Sigmoid colon (tissue), 7 donors: ENCODE measurements around the gene KIAA0232. TPM values are rescaled to one million over a fixed set of nuclear protein-coding genes. Genes with fewer than 3 reads are reported as not detected.

Experiments used
- DNase-seq: peaks from one replicate; pipeline ENCODE4 v3.0.0-alpha.2; 2019
- H3K27ac ChIP-seq, 4 donors: fragments of 200-600 bp; sonication (generic); one replicate each; pipeline ENCODE4 v1.5.1; 2016 to 2019; ENCODE audit warnings: mild to moderate bottlenecking in 1 of 4
- H3K27me3 ChIP-seq, 3 donors: fragments of 200-600 bp; sonication (generic); one replicate each; pipeline ENCODE4 v1.5.1; 2019; ENCODE audit warnings: mild to moderate bottlenecking in 1 of 3
- H3K36me3 ChIP-seq, 4 donors: fragments of 200-600 bp; sonication (generic); one replicate each; pipeline ENCODE4 v1.5.1; 2016 to 2019
- H3K4me1 ChIP-seq, 4 donors: fragments of 200-600 bp; sonication (generic); one replicate each; pipeline ENCODE4 v1.5.1; 2017 to 2019
- H3K4me3 ChIP-seq, 4 donors: fragments of 200-600 bp; sonication (generic); one replicate each; pipeline ENCODE4 v1.5.1; 2017 to 2019; ENCODE audit warnings: mild to moderate bottlenecking in 2 of 4, moderate library complexity in 1 of 4
- H3K9me3 ChIP-seq, 4 donors: fragments of 200-600 bp in 3 of 4; sonication (generic) in 3 of 4; one replicate each; pipeline versions ENCODE4 v1.5.1 to v1.6.1; 2013 to 2019
- EP300 ChIP-seq, 4 donors: sonication (generic); formaldehyde crosslinking; IDR thresholded peaks; one replicate each; pipeline ENCODE4 v1.6.1; 2017; ENCODE audit warnings: antibody characterized with exemption in 4 of 4
- POLR2A ChIP-seq, 2 donors: fragments of 450-650 bp; IDR thresholded peaks; one replicate each; pipeline ENCODE4 v1.6.1; 2016; ENCODE audit warnings: antibody characterized with exemption in 2 of 2, mild to moderate bottlenecking in 2 of 2, moderate library complexity in 2 of 2
- POLR2AphosphoS5 ChIP-seq, 4 donors: sonication (generic); formaldehyde crosslinking; IDR thresholded peaks; one replicate each; pipeline ENCODE4 v1.6.1; 2017; ENCODE audit warnings: antibody characterized with exemption in 4 of 4
- WGBS, 2 donors: extraction: QIAGEN DNeasy Blood & Tissue Kit; methylation state at CpG; one replicate each; pipeline ENCODE4 v1.1.7; 2013; 5-methylcytosine and 5-hydroxymethylcytosine counted together
- intact Hi-C: fragments of 100-400 bp; cut with DNase I; formaldehyde crosslinking; loops from one replicate; pipeline ENCODE4 v1.15.1; 2023
- polyA plus RNA-seq, 3 donors: library from polyadenylated mRNA; stranded (reverse); fragments of 200-250 nt; gene quantifications; one replicate each; pipeline ENCODE4 v1.2.3, GENCODE V29; 2013
- total RNA-seq, 4 donors: library from RNA; depleted of rRNA; stranded (reverse); fragments of >200 nt; gene quantifications; one replicate each; pipeline ENCODE4 v1.1.0, GENCODE V29; 2016
- TF ChIP-seq, protein P1 (sequence below), 4 experiments: fragments of 450-650 bp in 3 of 4; fragments of 200-600 bp in 1 of 4; IDR thresholded peaks; one replicate each; pipeline ENCODE4 v1.5.1; 2016 to 2019; ENCODE audit warnings: antibody characterized with exemption in 4 of 4, mild to moderate bottlenecking in 3 of 4, moderate library complexity in 2 of 4
- donor health status: healthy with polysubstance abuse.
- donor health status: Bipolar disorder and iron deficiency.
- donor health status: healthy.

Gene KIAA0232
- total and polyA plus RNA-seq, 7 donors = 7.8 to 67.9 (median 23.8) TPM

DNA sequence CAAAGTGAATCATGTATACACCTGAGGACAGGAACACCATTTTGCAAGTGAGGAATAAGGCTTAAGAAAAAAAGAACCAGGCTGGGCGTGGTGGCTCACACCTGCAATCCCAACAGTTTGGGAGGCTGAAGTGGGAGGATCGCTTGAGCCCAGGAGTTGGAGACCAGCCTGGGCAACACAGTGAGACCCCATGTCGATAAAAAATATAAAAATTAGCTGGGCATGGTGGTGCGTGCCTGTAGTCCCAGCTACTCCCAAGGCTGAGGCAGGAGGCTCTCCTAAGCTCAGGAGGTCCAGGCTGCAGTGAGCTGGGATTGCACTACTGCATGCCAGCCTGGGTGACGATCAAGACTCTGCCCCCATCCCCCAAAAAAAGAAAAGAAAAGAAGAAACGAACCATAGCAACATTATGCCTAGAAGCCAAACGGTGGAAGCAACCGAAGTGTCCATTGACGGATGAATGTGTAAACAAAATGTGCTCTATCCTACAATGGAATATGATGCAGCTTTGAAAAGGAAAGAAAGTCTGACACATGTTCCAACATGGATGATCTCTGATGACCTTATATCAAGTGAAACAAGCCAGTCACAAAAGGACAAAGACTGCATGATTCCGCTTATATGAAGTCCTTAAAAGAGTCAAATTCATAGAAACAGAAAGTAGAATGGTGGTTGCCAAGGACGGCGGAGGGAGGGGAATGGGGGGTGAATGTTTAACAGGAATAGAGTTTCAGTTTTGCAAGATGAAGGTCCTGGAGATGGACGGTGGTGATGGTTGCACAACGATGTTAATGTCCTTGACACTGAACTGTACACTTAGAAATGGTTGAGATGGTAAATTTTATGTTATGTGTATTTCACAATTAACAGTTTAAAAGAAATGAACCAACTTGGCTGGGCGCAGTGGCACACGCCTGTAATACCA is 8.6 kb upstream of the KIAA0232 start:
- Histone ChIP-seq H3K4me3 (no peak overlapping the region), H3K36me3 (no peaks in the 10 kb centered on the region), H3K27me3 (no peaks in the 10 kb centered on the region), H3K4me1 (no peaks in the 10 kb centered on the region), H3K9me3 (no peaks in the 10 kb centered on the region), H3K27ac (no peak overlapping the region)
- intact Hi-C loops = no loop called here
- 60 to 78% methylated on average over 16 of the region's 16 CpGs for WGBS, 2 donors
- no peak for DNase-seq
- TF ChIP-seq, protein P1, sequence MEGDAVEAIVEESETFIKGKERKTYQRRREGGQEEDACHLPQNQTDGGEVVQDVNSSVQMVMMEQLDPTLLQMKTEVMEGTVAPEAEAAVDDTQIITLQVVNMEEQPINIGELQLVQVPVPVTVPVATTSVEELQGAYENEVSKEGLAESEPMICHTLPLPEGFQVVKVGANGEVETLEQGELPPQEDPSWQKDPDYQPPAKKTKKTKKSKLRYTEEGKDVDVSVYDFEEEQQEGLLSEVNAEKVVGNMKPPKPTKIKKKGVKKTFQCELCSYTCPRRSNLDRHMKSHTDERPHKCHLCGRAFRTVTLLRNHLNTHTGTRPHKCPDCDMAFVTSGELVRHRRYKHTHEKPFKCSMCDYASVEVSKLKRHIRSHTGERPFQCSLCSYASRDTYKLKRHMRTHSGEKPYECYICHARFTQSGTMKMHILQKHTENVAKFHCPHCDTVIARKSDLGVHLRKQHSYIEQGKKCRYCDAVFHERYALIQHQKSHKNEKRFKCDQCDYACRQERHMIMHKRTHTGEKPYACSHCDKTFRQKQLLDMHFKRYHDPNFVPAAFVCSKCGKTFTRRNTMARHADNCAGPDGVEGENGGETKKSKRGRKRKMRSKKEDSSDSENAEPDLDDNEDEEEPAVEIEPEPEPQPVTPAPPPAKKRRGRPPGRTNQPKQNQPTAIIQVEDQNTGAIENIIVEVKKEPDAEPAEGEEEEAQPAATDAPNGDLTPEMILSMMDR (IDR thresholded peaks at IDR 0.05) = no peak
- TF ChIP-seq EP300 (IDR thresholded peaks at IDR 0.05) (no peak), POLR2AphosphoS5 (IDR thresholded peaks at IDR 0.05) (no peak), POLR2A (IDR thresholded peaks at IDR 0.05) (no peak)

DNA sequence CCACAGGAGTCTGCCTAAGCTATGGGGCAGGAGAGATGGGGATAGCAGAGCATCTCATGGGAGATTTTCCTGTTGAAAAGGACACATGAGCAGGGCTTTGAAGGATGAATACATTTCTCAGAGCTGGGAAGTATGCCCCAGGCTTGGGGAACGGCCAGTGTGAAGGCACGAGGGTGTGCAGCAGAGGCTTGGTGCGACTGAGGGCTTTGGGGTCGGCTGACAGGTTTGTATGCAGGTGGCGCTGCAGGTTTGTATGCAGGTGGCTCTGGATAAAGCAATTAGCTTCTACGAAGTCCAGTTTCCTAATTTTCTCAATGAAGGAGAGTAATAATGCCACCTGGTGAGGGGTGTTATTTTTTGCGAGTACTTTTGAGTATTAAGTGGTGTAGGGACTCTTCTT is 6.8 kb upstream of the KIAA0232 start:
- no peaks in the 10 kb centered on the region for H3K4me1 ChIP-seq
- no peaks in the 10 kb centered on the region for H3K9me3 ChIP-seq
- WGBS, 2 donors = 77 to 85% methylated on average over 7 of the region's 7 CpGs
- TF ChIP-seq EP300 (IDR thresholded peaks at IDR 0.05) (no peak), POLR2AphosphoS5 (IDR thresholded peaks at IDR 0.05) (no peak), POLR2A (IDR thresholded peaks at IDR 0.05) (no peak)
- TF ChIP-seq, protein P1 (IDR thresholded peaks at IDR 0.05) = no peak
- DNase-seq = no peak
- no peak overlapping the region for H3K27ac ChIP-seq
- no peaks in the 10 kb centered on the region for H3K36me3 ChIP-seq
- intact Hi-C loops = no loop called here
- no peak overlapping the region for H3K4me3 ChIP-seq
- no peaks in the 10 kb centered on the region for H3K27me3 ChIP-seq

DNA sequence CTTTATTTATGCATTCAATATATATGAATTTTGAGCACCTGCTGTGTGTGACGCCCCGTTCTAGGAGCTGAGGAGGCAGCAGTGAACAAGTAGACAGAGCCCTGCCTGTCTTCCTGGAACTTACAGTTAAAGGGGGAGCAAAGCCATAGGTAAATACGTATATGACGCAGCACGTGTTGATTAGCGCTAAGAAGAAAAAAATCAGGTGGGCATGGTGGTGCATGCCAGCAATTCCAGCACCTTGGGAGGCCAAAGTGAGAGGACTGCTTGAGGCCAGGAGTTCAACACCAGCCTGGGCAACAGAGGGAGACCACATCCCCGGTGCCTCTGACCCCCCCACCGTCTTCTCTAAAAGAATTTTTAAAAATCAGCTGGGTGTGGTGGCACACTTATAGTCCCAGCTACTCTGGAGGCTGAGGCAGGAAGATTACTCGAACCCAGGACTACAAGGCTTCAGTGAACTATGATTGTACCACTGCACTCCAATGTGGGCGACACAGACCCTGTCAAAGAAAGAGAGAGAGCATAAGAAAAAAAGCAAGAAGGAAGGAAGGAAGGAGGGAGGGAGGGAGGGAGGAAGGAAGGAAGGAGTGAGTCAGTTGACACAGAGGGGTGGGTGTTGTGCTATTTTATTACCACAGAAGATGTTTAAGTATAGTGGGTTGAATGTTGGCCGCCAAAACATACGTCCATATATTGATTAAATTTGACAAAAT is 5.4 kb upstream of the KIAA0232 start:
- H3K27ac ChIP-seq = no peak overlapping the region
- no peaks in the 10 kb centered on the region for H3K36me3 ChIP-seq
- H3K27me3 ChIP-seq = no peaks in the 10 kb centered on the region
- no peaks in the 10 kb centered on the region for H3K9me3 ChIP-seq
- H3K4me1 ChIP-seq = peaks cover 0 to 8% (median 0%) of the 10 kb centered on the region in 4 donors
- WGBS, 2 donors = 67 to 74% methylated on average over 12 of the region's 12 CpGs
- no peak for TF ChIP-seq POLR2A (IDR thresholded peaks at IDR 0.05)
- TF ChIP-seq POLR2AphosphoS5 (IDR thresholded peaks at IDR 0.05) = no peak
- no peak for DNase-seq
- no peak overlapping the region for H3K4me3 ChIP-seq
- intact Hi-C loops = no loop called here

DNA sequence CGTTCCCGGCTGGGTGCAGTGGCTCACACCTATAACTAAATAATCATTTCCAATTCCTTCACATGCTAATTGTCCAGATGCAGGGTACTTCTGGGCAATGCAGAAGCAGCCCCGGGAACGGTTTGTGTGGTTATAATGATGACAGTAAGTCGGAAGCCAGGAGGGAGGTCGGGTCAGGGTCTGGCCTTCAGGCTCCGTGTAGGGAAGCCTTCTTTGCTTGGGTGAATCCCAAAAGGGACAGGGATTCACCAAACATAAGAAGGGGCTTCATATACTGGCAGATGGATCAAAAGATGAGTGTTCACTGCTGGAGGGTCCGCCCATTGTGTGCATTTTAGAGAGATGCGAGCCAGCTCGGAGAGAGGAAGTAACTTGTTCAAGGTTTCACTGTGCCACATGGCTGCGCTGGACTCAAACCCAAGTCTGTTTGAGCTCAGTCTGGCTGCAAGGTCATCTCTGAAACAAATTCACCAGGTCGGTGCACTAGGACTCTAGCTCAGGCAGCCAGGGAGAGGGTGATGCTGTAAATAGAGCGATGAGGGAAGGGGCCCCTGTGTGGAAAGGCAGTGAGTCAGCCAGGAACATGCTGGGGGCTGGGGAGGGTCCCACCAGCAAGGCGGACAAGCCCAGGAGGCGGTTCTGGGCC is 4.8 kb upstream of the KIAA0232 start:
- intact Hi-C loops = no loop called here
- DNase-seq = no peak
- TF ChIP-seq POLR2AphosphoS5 (IDR thresholded peaks at IDR 0.05) = no peak
- no peak for TF ChIP-seq EP300 (IDR thresholded peaks at IDR 0.05)
- TF ChIP-seq POLR2A (IDR thresholded peaks at IDR 0.05) = no peak
- TF ChIP-seq, protein P1 (IDR thresholded peaks at IDR 0.05) = no peak
- H3K27me3 ChIP-seq = no peaks in the 10 kb centered on the region
- no peaks in the 10 kb centered on the region for H3K36me3 ChIP-seq
- peaks cover 0 to 8% (median 0%) of the 10 kb centered on the region in 4 donors for H3K4me1 ChIP-seq
- WGBS, 2 donors = 68 to 80% methylated on average over 15 of the region's 15 CpGs
- no peak overlapping the region for H3K27ac ChIP-seq
- H3K9me3 ChIP-seq = no peaks in the 10 kb centered on the region
- H3K4me3 ChIP-seq = no peak overlapping the region

DNA sequence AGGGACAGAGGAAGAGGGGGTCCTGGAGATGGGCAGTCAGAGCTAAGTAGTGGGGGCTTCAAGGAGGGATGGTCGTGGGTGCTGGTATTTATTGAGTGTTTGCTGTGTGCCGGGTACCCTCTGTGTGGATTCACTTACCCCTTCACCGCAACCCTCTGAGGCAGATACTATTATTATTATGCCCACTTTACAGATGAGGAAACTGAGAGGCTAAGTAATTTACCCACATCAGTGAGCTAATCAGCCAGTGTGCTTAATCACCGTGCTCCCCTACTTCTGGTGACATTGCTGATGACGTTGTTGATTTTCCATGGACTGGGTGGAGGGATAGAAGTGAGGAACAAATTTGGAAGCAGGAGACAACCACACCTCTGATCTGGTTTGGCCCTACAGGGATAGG is 4.1 kb upstream of the KIAA0232 start:
- intact Hi-C loops = no loop called here
- TF ChIP-seq, protein P1 (IDR thresholded peaks at IDR 0.05) = no peak
- TF ChIP-seq POLR2AphosphoS5 (IDR thresholded peaks at IDR 0.05) (no peak), POLR2A (IDR thresholded peaks at IDR 0.05) (no peak), EP300 (IDR thresholded peaks at IDR 0.05) (no peak)

More for the DNA sequence above, 4.1 kb upstream of the KIAA0232 start:
- 94 to 97% methylated on average over 5 of the region's 5 CpGs for WGBS, 2 donors
- DNase-seq = no peak
- Histone ChIP-seq H3K9me3 (no peaks in the 10 kb centered on the region), H3K27ac (no peak overlapping the region), H3K27me3 (no peaks in the 10 kb centered on the region), H3K4me1 (peaks cover 0 to 8% (median 0%) of the 10 kb centered on the region in 4 donors), H3K36me3 (no peaks in the 10 kb centered on the region), H3K4me3 (no peak overlapping the region)
